ENCODE data around the gene CELF1.

The CELF1 gene

DNA sequence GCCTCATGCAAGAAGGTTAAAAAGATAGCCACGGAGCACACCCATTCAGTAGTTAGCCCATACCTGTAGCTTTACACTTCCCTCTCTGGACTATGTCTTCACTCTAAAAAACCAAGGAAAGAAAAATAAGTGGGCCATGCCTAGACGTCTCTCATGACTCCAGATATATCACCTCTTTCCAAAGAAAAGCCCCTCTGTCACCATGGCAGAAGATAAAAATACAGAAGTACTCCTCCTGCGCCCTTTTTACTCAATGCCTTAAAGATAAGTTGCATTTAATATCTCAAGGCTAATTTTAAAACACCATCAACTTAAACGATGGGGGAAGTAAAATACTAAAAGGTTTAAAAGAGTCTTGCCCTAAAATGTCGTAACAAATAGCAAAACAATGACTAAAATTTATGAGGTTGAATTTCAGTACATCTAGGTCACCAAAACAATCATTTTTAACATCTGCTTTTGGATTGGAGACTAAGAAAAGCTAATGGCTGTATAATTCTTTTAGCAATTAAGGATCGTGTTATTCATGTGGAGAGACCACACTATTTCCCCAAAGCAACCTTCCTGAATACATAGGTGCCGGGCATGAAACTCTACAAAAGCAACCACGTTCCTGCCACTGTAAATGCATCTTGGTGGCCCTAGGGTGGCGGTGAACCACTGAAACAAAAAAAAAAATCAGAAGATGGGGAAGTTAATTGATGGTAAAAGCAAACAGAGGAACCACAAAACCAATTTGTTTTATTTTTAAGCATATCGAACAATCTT lies 46.0 kb downstream of the CELF1 start:
- Histone ChIP-seq H2AK5ac (ENCODE audit: low read length, severe bottlenecking) (no peak overlapping the region), H3K4me2 (ENCODE audit: low read length, poor library complexity, severe bottlenecking) (no peak overlapping the region), H3K9ac (ENCODE audit: low read length) (peak overlapping the region; percentile 14), H3K4ac (ENCODE audit: low read depth in 1 of 2, low read length in 2 of 2) (no peak overlapping the region), H3K4me3 (ENCODE audit: insufficient read depth in 1 of 2, low read depth in 1 of 2, low read length in 2 of 2) (peak overlapping the region in 1 of 2 experiments; percentile 17), H3K4me1 (ENCODE audit: control insufficient read depth, insufficient read depth, low read depth, low read length) (peaks cover 18% of the 10 kb centered on the region), H3K79me1 (replicated peaks; ENCODE audit: low read length, poor library complexity, severe bottlenecking) (no peaks in the 10 kb centered on the region), H3K27me3 (ENCODE audit: control insufficient read depth in 1 of 2, insufficient read depth in 1 of 2, low read length in 2 of 2) (no peaks in the 10 kb centered on the region), H2BK15ac (ENCODE audit: low read depth, poor library complexity, severe bottlenecking) (no peak overlapping the region), H2BK12ac (ENCODE audit: low read length in 2 of 2) (no peak overlapping the region), H2BK120ac (ENCODE audit: low read depth, low read length) (no peak overlapping the region), H3K14ac (ENCODE audit: low read length in 2 of 2) (no peak overlapping the region), H3K9me3 (ENCODE audit: control insufficient read depth, low read length) (no peaks in the 10 kb centered on the region), H3K36me3 (ENCODE audit: control insufficient read depth in 1 of 2, insufficient read depth in 2 of 2, low read depth in 1 of 2, low read length in 2 of 2) (peaks cover 4 to 14% of the 10 kb centered on the region in 2 experiments), H4K91ac (ENCODE audit: low read length) (no peak overlapping the region), H3K27ac (ENCODE audit: low read length, poor library complexity, severe bottlenecking) (no peak overlapping the region), H4K8ac (ENCODE audit: low read length) (no peak overlapping the region), H2AFZ (ENCODE audit: low read depth, low read length) (no peak overlapping the region), H2BK5ac (ENCODE audit: low read depth, low read length, poor library complexity, severe bottlenecking) (peak overlapping the region; percentile 20), H3K23ac (ENCODE audit: low read length in 2 of 2) (no peak overlapping the region), H3K18ac (ENCODE audit: low read depth in 1 of 2, low read length in 2 of 2) (no peak overlapping the region)
- WGBS: 96% methylated on average over 6 of the region's 10 CpGs
- no peak for DNase-seq

GRCh38 chr11:47506373-47506772 lies 46.6 kb downstream of the CELF1 start:
- no peak overlapping the region for H3K23ac ChIP-seq (ENCODE audit: low read length in 2 of 2)
- WGBS: 98% methylated on average over 6 of the region's 8 CpGs

DNA sequence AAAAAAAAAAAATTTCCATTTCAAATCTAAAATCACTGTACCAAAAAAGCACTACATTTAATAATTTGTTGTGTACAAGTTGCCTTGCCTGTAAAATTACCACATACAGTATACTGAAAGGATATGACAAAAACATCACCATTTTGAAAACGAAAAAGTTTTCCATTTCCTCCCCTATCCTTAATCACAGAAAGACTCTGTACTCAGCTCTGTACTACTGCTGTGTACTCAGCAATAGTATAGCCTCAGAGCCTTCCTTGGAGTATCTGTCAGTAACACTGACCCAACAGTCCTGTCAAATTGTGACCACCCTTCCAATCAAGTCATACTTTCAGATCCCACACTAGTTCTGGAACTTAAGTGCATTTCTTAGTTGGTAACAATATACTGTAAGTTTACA lies 48.0 kb downstream of the CELF1 start:
- no peak overlapping the region for H3K27ac ChIP-seq (ENCODE audit: low read length, poor library complexity, severe bottlenecking)
- H2AFZ ChIP-seq (ENCODE audit: low read depth, low read length): no peak overlapping the region
- 92% methylated on average over 1 of the region's 1 CpG for WGBS
- H3K18ac ChIP-seq (ENCODE audit: low read depth in 1 of 2, low read length in 2 of 2): no peak overlapping the region
- no peak overlapping the region for H2BK5ac ChIP-seq (ENCODE audit: low read depth, low read length, poor library complexity, severe bottlenecking)
- H2AK5ac ChIP-seq (ENCODE audit: low read length, severe bottlenecking): no peak overlapping the region
- H4K8ac ChIP-seq (ENCODE audit: low read length): no peak overlapping the region
- H3K23ac ChIP-seq (ENCODE audit: low read length in 2 of 2): no peak overlapping the region
- no peak overlapping the region for H3K4me2 ChIP-seq (ENCODE audit: low read length, poor library complexity, severe bottlenecking)
- peaks cover 12% of the 10 kb centered on the region for H3K4me1 ChIP-seq (ENCODE audit: control insufficient read depth, insufficient read depth, low read depth, low read length)
- no peak overlapping the region for H2BK12ac ChIP-seq (ENCODE audit: low read length in 2 of 2)
- no peaks in the 10 kb centered on the region for H3K27me3 ChIP-seq (ENCODE audit: control insufficient read depth in 1 of 2, insufficient read depth in 1 of 2, low read length in 2 of 2)
- no peak for DNase-seq
- H3K4me3 ChIP-seq (ENCODE audit: insufficient read depth in 1 of 2, low read depth in 1 of 2, low read length in 2 of 2): no peak overlapping the region
- H2BK15ac ChIP-seq (ENCODE audit: low read depth, poor library complexity, severe bottlenecking): no peak overlapping the region
- no peak overlapping the region for H3K9ac ChIP-seq (ENCODE audit: low read length)
- peaks cover 4 to 17% of the 10 kb centered on the region in 2 experiments for H3K36me3 ChIP-seq (ENCODE audit: control insufficient read depth in 1 of 2, insufficient read depth in 2 of 2, low read depth in 1 of 2, low read length in 2 of 2)
- H3K14ac ChIP-seq (ENCODE audit: low read length in 2 of 2): no peak overlapping the region
- H2BK120ac ChIP-seq (ENCODE audit: low read depth, low read length): no peak overlapping the region
- no peak overlapping the region for H4K91ac ChIP-seq (ENCODE audit: low read length)
- H3K4ac ChIP-seq (ENCODE audit: low read depth in 1 of 2, low read length in 2 of 2): no peak overlapping the region
- no peaks in the 10 kb centered on the region for H3K9me3 ChIP-seq (ENCODE audit: control insufficient read depth, low read length)
- H3K79me1 ChIP-seq (replicated peaks; ENCODE audit: low read length, poor library complexity, severe bottlenecking): peaks cover 4% of the 10 kb centered on the region

More at GRCh38 chr11:47506373-47506772, 46.6 kb downstream of the CELF1 start:
- Histone ChIP-seq H2BK15ac (ENCODE audit: low read depth, poor library complexity, severe bottlenecking) (no peak overlapping the region), H3K27ac (ENCODE audit: low read length, poor library complexity, severe bottlenecking) (no peak overlapping the region), H4K8ac (ENCODE audit: low read length) (no peak overlapping the region), H2AK5ac (ENCODE audit: low read length, severe bottlenecking) (no peak overlapping the region), H3K36me3 (ENCODE audit: control insufficient read depth in 1 of 2, insufficient read depth in 2 of 2, low read depth in 1 of 2, low read length in 2 of 2) (peaks cover 4 to 16% of the 10 kb centered on the region in 2 experiments), H3K9me3 (ENCODE audit: control insufficient read depth, low read length) (no peaks in the 10 kb centered on the region), H3K4me1 (ENCODE audit: control insufficient read depth, insufficient read depth, low read depth, low read length) (peaks cover 15% of the 10 kb centered on the region), H3K14ac (ENCODE audit: low read length in 2 of 2) (no peak overlapping the region), H4K91ac (ENCODE audit: low read length) (no peak overlapping the region), H3K79me1 (replicated peaks; ENCODE audit: low read length, poor library complexity, severe bottlenecking) (no peaks in the 10 kb centered on the region), H3K4me2 (ENCODE audit: low read length, poor library complexity, severe bottlenecking) (no peak overlapping the region), H2BK5ac (ENCODE audit: low read depth, low read length, poor library complexity, severe bottlenecking) (peak overlapping the region; percentile 20), H3K4ac (ENCODE audit: low read depth in 1 of 2, low read length in 2 of 2) (no peak overlapping the region), H3K9ac (ENCODE audit: low read length) (peak overlapping the region; percentile 14), H2BK12ac (ENCODE audit: low read length in 2 of 2) (no peak overlapping the region), H2AFZ (ENCODE audit: low read depth, low read length) (no peak overlapping the region), H3K4me3 (ENCODE audit: insufficient read depth in 1 of 2, low read depth in 1 of 2, low read length in 2 of 2) (no peak overlapping the region), H2BK120ac (ENCODE audit: low read depth, low read length) (no peak overlapping the region), H3K27me3 (ENCODE audit: control insufficient read depth in 1 of 2, insufficient read depth in 1 of 2, low read length in 2 of 2) (no peaks in the 10 kb centered on the region), H3K18ac (ENCODE audit: low read depth in 1 of 2, low read length in 2 of 2) (no peak overlapping the region)
- DNase-seq: no peak

GRCh38 chr11:47503227-47503626 lies 49.7 kb downstream of the CELF1 start:
- H3K36me3 ChIP-seq (ENCODE audit: control insufficient read depth in 1 of 2, insufficient read depth in 2 of 2, low read depth in 1 of 2, low read length in 2 of 2): peaks cover 4 to 29% of the 10 kb centered on the region in 2 experiments
- no peaks in the 10 kb centered on the region for H3K9me3 ChIP-seq (ENCODE audit: control insufficient read depth, low read length)
- no peak overlapping the region for H3K4ac ChIP-seq (ENCODE audit: low read depth in 1 of 2, low read length in 2 of 2)
- no peak overlapping the region for H3K4me2 ChIP-seq (ENCODE audit: low read length, poor library complexity, severe bottlenecking)
- H3K27ac ChIP-seq (ENCODE audit: low read length, poor library complexity, severe bottlenecking): no peak overlapping the region
- H2BK12ac ChIP-seq (ENCODE audit: low read length in 2 of 2): no peak overlapping the region
- no peak overlapping the region for H2AK5ac ChIP-seq (ENCODE audit: low read length, severe bottlenecking)
- H2BK5ac ChIP-seq (ENCODE audit: low read depth, low read length, poor library complexity, severe bottlenecking): no peak overlapping the region
- H2AFZ ChIP-seq (ENCODE audit: low read depth, low read length): no peak overlapping the region
- no peak for DNase-seq
- H2BK15ac ChIP-seq (ENCODE audit: low read depth, poor library complexity, severe bottlenecking): no peak overlapping the region
- H2BK120ac ChIP-seq (ENCODE audit: low read depth, low read length): no peak overlapping the region
- H3K9ac ChIP-seq (ENCODE audit: low read length): no peak overlapping the region
- no peak overlapping the region for H3K23ac ChIP-seq (ENCODE audit: low read length in 2 of 2)
- H3K18ac ChIP-seq (ENCODE audit: low read depth in 1 of 2, low read length in 2 of 2): no peak overlapping the region
- H3K79me1 ChIP-seq (replicated peaks; ENCODE audit: low read length, poor library complexity, severe bottlenecking): peaks cover 7% of the 10 kb centered on the region
- H3K4me3 ChIP-seq (ENCODE audit: insufficient read depth in 1 of 2, low read depth in 1 of 2, low read length in 2 of 2): no peak overlapping the region
- no peak overlapping the region for H4K8ac ChIP-seq (ENCODE audit: low read length)
- H3K27me3 ChIP-seq (ENCODE audit: control insufficient read depth in 1 of 2, insufficient read depth in 1 of 2, low read length in 2 of 2): no peaks in the 10 kb centered on the region
- H3K14ac ChIP-seq (ENCODE audit: low read length in 2 of 2): no peak overlapping the region
- no peak overlapping the region for H4K91ac ChIP-seq (ENCODE audit: low read length)
- peaks cover 4% of the 10 kb centered on the region for H3K4me1 ChIP-seq (ENCODE audit: control insufficient read depth, insufficient read depth, low read depth, low read length)

Measured in mesenchymal stem cell (in vitro differentiated cells and primary cell).